GM12875 (cell line): ENCODE results near the gene GZMM.

Experiments
- H3K4me3 ChIP-seq: one replicate; pipeline ENCODE4 v1.5.1; 2011; ENCODE audit warnings: low read depth, low read length, control low read depth
- CTCF ChIP-seq: IDR thresholded peaks from 2 replicates; pipeline ENCODE4 v1.5.1; 2011; ENCODE audit warnings: low read depth, mild to moderate bottlenecking, control low read depth, inconsistent platforms, low read length, moderate library complexity, borderline replicate concordance; ENCODE audit not compliant: insufficient read depth

GZMM gene

GRCh38 chr19:531753-532560 is 11.9 kb upstream of the GZMM start, which contains the start of gene CDC34:
Gene CDC34 (plus strand): TSS chr19:531760. CDS start chr19:531932, 172 bp downstream.
- TF ChIP-seq CTCF, result no peak

GRCh38 chr19:532561-533363 is 11.1 kb upstream of the GZMM start:
- TF ChIP-seq CTCF, result peak; percentile 40
- H3K4me3 ChIP-seq, result peak overlapping the region; percentile 91

More at GRCh38 chr19:531753-532560, 11.9 kb upstream of the GZMM start, which contains the start of gene CDC34:
- peak within 1 kb of the TSS; percentile 91 for H3K4me3 ChIP-seq

- TF ChIP-seq CTCF, result no peak
- peak overlapping the region; percentile 91 for H3K4me3 ChIP-seq
Measured at GRCh38 chr19:533364-534058, 10.3 kb upstream of the GZMM start.

- H3K4me3 ChIP-seq, result no peak overlapping the region
- 0 out of 2 replicates have a peak, but pooled peaks have one; percentile 15 for TF ChIP-seq CTCF
Measured at GRCh38 chr19:534088-534487, 9.8 kb upstream of the GZMM start.

- no peak overlapping the region for H3K4me3 ChIP-seq
- TF ChIP-seq CTCF, result no peak
Measured at GRCh38 chr19:535017-535835, 8.6 kb upstream of the GZMM start.

- no peak for TF ChIP-seq CTCF
- H3K4me3 ChIP-seq, result no peak overlapping the region
Measured at GRCh38 chr19:536031-536880, 7.6 kb upstream of the GZMM start.
